GM11168 (cell line): Measurements from ENCODE around the gene SLC6A2.

Experiments
- in situ Hi-C: fragments of 300-500 bp; cut with MboI; formaldehyde crosslinking; loops from one replicate; pipeline ENCODE4 v1.12.0; 2022; ENCODE audit warnings: low sequenced_read_pairs; ENCODE audit not compliant: unreplicated experiment

Gene SLC6A2

DNA sequence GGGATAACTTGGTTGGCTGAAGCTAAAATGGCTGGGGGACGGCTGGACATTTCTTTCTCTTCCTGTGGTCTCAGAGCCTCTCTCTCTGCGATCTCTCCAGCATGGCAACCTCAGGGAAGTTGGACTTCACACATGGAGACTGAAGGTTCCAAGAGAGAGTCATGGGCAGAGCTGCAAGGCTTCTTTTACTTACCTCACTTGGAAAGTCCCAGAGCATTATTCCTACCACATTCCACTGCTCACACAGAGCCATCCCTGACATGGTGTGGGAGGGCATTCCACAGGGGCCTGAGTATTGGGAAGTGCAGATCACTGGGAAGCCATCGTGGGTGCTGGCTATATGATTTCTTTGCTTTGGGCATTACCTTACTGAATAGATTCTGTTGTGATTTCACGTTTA lies 9.8 kb upstream of the SLC6A2 start:
- in situ Hi-C loops = no loop called here

GRCh38 chr16:55647343-55647742 lies 8.4 kb upstream of the SLC6A2 start:
- in situ Hi-C loops = no loop called here

- in situ Hi-C loops = no loop called here
Measured at GRCh38 chr16:55647798-55648197, 8.0 kb upstream of the SLC6A2 start.

GRCh38 chr16:55651841-55652824 lies 3.7 kb upstream of the SLC6A2 start:
- in situ Hi-C loops = no loop called here

GRCh38 chr16:55653106-55653505 lies 2.7 kb upstream of the SLC6A2 start:
- in situ Hi-C loops = no loop called here

DNA sequence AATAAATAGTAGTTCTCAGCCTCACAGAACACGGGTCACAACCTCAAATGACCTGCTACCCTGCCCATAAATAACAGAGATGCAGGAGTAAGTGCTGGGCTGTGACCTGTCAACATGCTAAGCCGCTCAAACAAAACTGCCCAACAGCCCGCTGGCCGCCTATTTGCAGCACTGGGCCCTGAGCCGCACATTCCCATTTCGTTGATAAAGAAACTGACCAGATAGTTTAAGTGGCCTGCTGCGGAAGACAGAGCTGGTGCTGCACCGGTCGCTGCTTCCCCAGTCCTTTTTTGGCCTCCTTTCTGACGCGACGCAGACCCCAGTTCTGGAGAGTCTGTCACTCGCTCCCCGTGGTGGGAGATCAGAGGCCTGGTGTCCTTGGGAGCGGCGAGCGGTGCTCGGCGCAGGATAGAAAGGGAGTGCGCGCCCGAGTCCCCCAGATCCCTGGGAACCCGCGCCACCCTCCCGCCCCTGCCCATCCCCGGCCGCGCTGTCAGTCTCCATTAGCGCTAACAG lies 349 bp upstream of the SLC6A2 start:
- in situ Hi-C loops = no loop called here

DNA sequence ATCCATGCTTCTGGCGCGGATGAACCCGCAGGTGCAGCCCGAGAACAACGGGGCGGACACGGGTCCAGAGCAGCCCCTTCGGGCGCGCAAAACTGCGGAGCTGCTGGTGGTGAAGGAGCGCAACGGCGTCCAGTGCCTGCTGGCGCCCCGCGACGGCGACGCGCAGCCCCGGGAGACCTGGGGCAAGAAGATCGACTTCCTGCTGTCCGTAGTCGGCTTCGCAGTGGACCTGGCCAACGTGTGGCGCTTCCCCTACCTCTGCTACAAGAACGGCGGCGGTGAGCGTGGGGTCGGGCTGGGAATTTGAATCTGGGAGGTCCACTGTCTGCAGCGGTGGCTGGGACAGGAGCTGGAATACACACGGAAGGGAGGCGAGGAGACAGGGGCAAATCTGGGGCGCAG lies 904 bp downstream of the SLC6A2 start:
- in situ Hi-C loops = no loop called here

GRCh38 chr16:55657616-55658015 lies 1.8 kb downstream of the SLC6A2 start:
- in situ Hi-C loops = no loop called here

- in situ Hi-C loops = no loop called here
Measured at GRCh38 chr16:55658898-55659420, 3.2 kb downstream of the SLC6A2 start.

DNA sequence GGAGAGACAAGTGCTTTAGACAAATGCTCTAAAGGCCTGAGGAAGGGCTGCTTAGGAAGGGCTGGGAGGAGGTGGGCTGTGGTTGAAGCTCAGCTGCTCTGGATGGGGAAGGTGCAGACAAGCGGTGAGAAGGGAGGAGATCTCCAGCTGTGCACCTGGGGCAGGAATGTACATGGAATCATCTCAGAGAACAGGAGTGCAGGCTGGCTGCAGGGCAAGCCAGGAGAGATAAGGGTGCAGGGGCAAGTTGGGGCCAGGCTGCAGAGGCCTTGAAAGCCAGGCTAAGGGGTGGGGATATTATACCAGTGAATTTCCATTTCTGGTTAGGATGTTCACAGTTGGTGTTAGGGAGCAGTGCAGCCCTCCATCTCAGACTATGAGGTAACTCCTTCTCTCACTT lies 4.2 kb downstream of the SLC6A2 start:
- in situ Hi-C loops = no loop called here

DNA sequence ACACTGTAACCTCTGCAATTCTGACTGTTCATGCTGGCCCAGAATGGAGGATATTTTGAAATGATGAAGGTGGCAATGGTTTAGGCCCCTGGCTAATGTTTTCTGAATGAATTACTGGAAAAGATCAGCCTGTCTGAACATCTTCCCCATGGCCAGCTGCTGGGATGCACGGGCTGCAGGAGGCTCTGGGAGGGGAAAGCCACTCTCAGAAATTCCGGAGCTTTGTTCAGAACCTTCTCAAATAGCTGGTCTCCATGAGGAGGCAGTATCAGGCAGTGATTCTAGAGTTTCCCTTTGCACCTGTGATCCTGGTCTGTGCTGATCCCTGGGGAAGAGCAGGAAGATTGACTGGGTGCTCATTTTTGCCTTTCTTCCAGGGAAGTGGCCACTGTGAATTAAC lies 5.0 kb downstream of the SLC6A2 start:
- in situ Hi-C loops = no loop called here

DNA sequence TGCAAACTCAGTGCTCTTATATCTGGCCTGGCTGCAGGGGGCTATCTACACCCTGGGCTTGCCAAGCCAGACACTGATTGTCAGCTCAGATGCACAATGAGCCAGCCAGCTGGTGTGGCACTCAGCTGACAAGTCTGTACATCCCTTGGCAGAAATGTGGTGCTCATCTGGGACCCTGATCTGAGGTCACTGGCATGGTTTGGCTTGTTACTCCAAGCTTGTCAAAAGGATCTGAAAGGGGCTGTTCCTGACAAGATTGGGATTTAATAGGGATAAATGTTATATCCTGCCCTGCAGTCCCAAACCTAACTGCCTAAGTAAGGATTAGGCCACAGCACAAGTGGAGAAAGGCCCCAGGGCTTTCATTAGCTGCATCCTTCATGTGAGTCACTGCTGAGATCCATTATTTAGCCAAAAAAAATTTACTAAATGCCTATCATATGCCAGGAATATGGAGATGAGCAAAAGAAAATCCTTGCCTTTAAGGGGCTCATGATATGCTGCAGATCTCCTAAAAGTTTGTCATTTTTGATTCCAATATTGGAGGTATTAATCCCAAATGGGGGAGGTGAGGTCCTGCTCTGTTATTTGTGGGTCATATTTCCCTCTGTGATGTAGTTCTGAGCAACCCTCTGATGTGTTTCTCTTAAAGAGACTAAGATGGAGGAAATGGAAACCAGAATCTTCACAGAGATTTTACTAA lies 6.3 kb downstream of the SLC6A2 start:
- in situ Hi-C loops = no loop called here

- in situ Hi-C loops = no loop called here
Measured at GRCh38 chr16:55662644-55663031, 6.8 kb downstream of the SLC6A2 start.

- in situ Hi-C loops = no loop called here
Measured at GRCh38 chr16:55663225-55663624, 7.4 kb downstream of the SLC6A2 start.

DNA sequence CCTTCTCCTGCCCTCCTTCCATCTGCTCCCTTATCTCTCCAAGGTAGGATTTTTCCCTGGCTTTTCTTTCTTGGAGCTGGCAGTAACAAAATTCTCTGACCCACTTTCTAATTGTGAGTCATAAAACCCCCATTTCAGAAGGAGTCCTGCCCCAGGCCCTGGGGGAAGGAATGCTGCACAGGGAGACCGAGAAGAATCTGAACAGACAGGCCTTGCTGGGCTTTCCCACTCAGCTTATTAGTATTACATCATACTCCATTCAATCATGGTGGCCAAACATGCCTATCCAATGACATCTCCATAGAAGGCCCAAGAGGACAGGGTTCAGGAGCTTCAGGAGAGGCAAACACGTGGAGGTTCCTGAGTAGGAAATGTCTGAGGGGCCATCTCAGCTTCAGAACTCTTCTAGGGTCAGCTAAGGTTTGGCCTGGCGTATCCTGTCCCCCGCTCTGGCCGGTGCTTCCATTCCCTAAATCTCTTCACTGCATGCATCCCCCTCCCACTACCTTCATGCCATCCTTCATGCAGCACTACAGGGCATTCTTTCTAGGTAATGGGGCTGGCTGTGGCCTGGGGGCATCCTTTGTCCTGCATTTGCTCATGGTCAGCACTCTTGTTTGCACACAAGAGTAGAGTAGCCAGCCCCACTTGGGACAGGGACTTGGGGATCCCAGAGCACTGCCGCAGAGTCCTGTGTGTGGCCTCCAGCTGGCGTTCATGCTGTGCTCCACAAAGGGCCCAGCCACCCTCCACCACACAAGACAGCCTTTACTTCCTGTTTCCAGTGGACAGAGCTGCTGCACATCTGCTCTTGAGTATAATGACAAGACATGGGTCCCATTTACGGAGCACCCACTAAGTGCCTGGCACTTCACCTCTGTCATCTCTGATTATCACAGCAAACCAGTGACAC lies 8.2 kb downstream of the SLC6A2 start:
- in situ Hi-C loops = no loop called here

DNA sequence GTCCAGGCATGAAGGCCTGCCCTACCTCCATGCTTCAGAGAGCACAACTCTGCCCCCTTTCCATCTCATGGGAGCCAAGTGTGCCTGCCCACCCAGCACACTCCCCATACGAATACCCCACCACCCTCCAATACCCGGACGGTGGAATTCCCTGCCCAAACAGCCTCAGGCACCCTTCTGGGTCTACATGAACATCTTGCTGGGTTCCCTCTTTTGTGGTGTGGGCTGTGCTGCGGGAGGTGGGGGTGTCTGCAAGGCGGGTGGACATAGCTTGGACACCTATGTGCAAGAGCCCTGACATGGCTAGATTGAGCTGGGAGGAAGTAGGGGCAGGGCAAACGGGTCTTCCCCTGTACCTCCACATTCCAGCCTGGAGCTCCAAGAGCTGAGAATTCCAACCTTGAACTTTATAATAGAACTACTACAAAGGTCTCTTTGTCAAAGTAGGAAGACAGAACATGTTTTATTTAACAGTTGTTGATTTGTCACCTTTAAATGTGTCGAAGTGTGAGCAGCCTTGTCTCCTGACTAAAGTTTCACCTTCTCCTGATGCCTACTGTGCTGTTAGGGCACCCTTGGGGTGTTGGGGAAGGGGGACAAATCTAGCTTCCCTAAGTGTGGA lies 9.1 kb downstream of the SLC6A2 start:
- in situ Hi-C loops = no loop called here

DNA sequence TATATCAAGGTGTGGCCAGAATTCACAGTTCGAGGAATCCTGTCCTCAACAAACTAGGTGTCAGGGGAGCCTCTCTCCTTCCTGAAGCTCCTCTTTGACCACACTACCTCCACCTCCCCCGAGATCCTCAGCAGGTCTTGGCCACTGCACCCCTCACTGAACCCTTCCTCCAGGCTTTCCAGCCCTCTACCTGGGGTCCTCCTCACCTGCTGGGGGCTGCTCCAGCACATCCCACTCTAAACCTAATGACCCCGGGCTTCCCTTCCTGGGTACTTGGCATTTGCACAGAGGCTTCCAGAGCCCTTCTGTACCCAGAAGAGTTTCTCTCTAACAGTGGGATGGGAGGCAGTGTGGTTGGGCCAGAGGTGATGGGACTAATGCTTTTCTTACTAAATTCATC lies 9.7 kb downstream of the SLC6A2 start:
- in situ Hi-C loops = no loop called here

- in situ Hi-C loops = no loop called here
Measured at GRCh38 chr16:55666012-55666411, 10.2 kb downstream of the SLC6A2 start.

GRCh38 chr16:55667753-55668152 lies 12.0 kb downstream of the SLC6A2 start:
- in situ Hi-C loops = no loop called here
